ENCODE results near the gene TESK2.
A peak's percentile ranks its signal among the peaks of the same experiment; 100 is the strongest.

TESK2 gene

GRCh38 chr1:45490626-45491486 is at the start of gene TESK2:
TESK2 (minus strand) TSS chr1:45491163; CDS start chr1:45457785, 33,378 bp downstream.
- peaks cover 29 to 30% of the 10 kb centered on the region in 2 experiments for H3K4me1 ChIP-seq (ENCODE audit: control insufficient read depth in 1 of 2, insufficient read depth in 1 of 2, low read depth in 1 of 2, low read length in 1 of 2)
- peak within 1 kb of the TSS; percentile 89 for H3K27ac ChIP-seq
- peak; percentile 79 for TF ChIP-seq CTCF (IDR thresholded peaks at IDR 0.05)
- H3K9me3 ChIP-seq = no peaks in the 10 kb centered on the region
- peak within 1 kb of the TSS; percentile 87 to 92 for H3K4me3 ChIP-seq (ENCODE audit: low read depth in 1 of 2, low read length in 1 of 2)
- no peaks in the 10 kb centered on the region for H3K36me3 ChIP-seq
- no peaks in the 10 kb centered on the region for H3K27me3 ChIP-seq

- Histone ChIP-seq H3K36me3 (no peaks in the 10 kb centered on the region), H3K4me1 (ENCODE audit: control insufficient read depth in 1 of 2, insufficient read depth in 1 of 2, low read depth in 1 of 2, low read length in 1 of 2) (no peaks in the 10 kb centered on the region), H3K27ac (no peak overlapping the region), H3K9me3 (no peaks in the 10 kb centered on the region), H3K4me3 (ENCODE audit: low read depth in 1 of 2, low read length in 1 of 2) (no peak overlapping the region), H3K27me3 (peaks cover 55% of the 10 kb centered on the region)
- TF ChIP-seq CTCF (IDR thresholded peaks at IDR 0.05) = no peak
Observed at GRCh38 chr1:45536886-45537285, 45.9 kb upstream of the TESK2 start.

- no peak overlapping the region for H3K27ac ChIP-seq
- H3K9me3 ChIP-seq = no peaks in the 10 kb centered on the region
- H3K4me1 ChIP-seq (ENCODE audit: control insufficient read depth in 1 of 2, insufficient read depth in 1 of 2, low read depth in 1 of 2, low read length in 1 of 2) = no peaks in the 10 kb centered on the region
- H3K27me3 ChIP-seq = peaks cover 48% of the 10 kb centered on the region
- no peak for TF ChIP-seq CTCF (IDR thresholded peaks at IDR 0.05)
- no peaks in the 10 kb centered on the region for H3K36me3 ChIP-seq
- H3K4me3 ChIP-seq (ENCODE audit: low read depth in 1 of 2, low read length in 1 of 2) = no peak overlapping the region
Observed at GRCh38 chr1:45535988-45536766, 45.2 kb upstream of the TESK2 start.

- Histone ChIP-seq H3K36me3 (no peaks in the 10 kb centered on the region), H3K4me3 (ENCODE audit: low read depth in 1 of 2, low read length in 1 of 2) (no peak overlapping the region), H3K27me3 (peaks cover 22% of the 10 kb centered on the region), H3K27ac (no peak overlapping the region), H3K4me1 (ENCODE audit: control insufficient read depth in 1 of 2, insufficient read depth in 1 of 2, low read depth in 1 of 2, low read length in 1 of 2) (no peaks in the 10 kb centered on the region), H3K9me3 (no peaks in the 10 kb centered on the region)
- no peak for TF ChIP-seq CTCF (IDR thresholded peaks at IDR 0.05)
Observed at GRCh38 chr1:45531873-45532272, 40.9 kb upstream of the TESK2 start.

- TF ChIP-seq CTCF (IDR thresholded peaks at IDR 0.05) = no peak
- H3K36me3 ChIP-seq = no peaks in the 10 kb centered on the region
- H3K27ac ChIP-seq = no peak overlapping the region
- no peaks in the 10 kb centered on the region for H3K9me3 ChIP-seq
- no peak overlapping the region for H3K4me3 ChIP-seq (ENCODE audit: low read depth in 1 of 2, low read length in 1 of 2)
- no peaks in the 10 kb centered on the region for H3K4me1 ChIP-seq (ENCODE audit: control insufficient read depth in 1 of 2, insufficient read depth in 1 of 2, low read depth in 1 of 2, low read length in 1 of 2)
- H3K27me3 ChIP-seq = peaks cover 22% of the 10 kb centered on the region
Observed at GRCh38 chr1:45530632-45531135, 39.7 kb upstream of the TESK2 start.

All from neutrophil (primary cell).